HEK293T (cell line): Measurements from ENCODE around the gene TCF7.

Experiments used
- ARNT ChIP-seq: fragments of 450-650 bp; IDR thresholded peaks from 2 replicates; pipeline ENCODE4 v1.6.1; 2017; ENCODE audit warnings: mild to moderate bottlenecking
- BHLHE40 ChIP-seq: fragments of 450-650 bp; IDR thresholded peaks from 2 replicates; pipeline ENCODE4 v1.6.1; 2016; ENCODE audit warnings: mild to moderate bottlenecking, moderate library complexity, borderline replicate concordance
- FOXK2 ChIP-seq: fragments of 450-650 bp; IDR thresholded peaks from 2 replicates; pipeline ENCODE4 v1.6.1; 2016; ENCODE audit warnings: mild to moderate bottlenecking
- FOXM1 ChIP-seq: fragments of 450-650 bp; IDR thresholded peaks from 2 replicates; pipeline ENCODE4 v1.6.1; 2017; ENCODE audit warnings: mild to moderate bottlenecking, borderline replicate concordance
- HDGF ChIP-seq: fragments of 450-650 bp; IDR thresholded peaks from 2 replicates; pipeline ENCODE4 v1.6.1; 2017; ENCODE audit warnings: antibody characterized with exemption, borderline replicate concordance
- L3MBTL2 ChIP-seq: fragments of 450-650 bp; conservative IDR thresholded peaks from 2 replicates; pipeline ENCODE4 v1.6.1; 2016; ENCODE audit warnings: mild to moderate bottlenecking
- NFRKB ChIP-seq: fragments of 450-650 bp; IDR thresholded peaks from 2 replicates; pipeline ENCODE4 v1.6.1; 2016; ENCODE audit warnings: mild to moderate bottlenecking, moderate library complexity
- SP1 ChIP-seq: fragments of 450-650 bp; IDR thresholded peaks from 2 replicates; pipeline ENCODE4 v1.6.1; 2017
- SUZ12 ChIP-seq: fragments of 450-650 bp; IDR thresholded peaks from 2 replicates; pipeline ENCODE4 v1.6.1; 2016; ENCODE audit warnings: mild to moderate bottlenecking
- TARDBP ChIP-seq: fragments of 450-650 bp; IDR thresholded peaks from 2 replicates; pipeline ENCODE4 v1.6.1; 2016
- ZNF384 ChIP-seq: fragments of 450-650 bp; IDR thresholded peaks from 2 replicates; pipeline ENCODE4 v1.6.1; 2016
- TF ChIP-seq, protein P1 (sequence below): fragments of 450-650 bp; IDR thresholded peaks from 2 replicates; pipeline ENCODE4 v1.6.1; 2016

DNA sequence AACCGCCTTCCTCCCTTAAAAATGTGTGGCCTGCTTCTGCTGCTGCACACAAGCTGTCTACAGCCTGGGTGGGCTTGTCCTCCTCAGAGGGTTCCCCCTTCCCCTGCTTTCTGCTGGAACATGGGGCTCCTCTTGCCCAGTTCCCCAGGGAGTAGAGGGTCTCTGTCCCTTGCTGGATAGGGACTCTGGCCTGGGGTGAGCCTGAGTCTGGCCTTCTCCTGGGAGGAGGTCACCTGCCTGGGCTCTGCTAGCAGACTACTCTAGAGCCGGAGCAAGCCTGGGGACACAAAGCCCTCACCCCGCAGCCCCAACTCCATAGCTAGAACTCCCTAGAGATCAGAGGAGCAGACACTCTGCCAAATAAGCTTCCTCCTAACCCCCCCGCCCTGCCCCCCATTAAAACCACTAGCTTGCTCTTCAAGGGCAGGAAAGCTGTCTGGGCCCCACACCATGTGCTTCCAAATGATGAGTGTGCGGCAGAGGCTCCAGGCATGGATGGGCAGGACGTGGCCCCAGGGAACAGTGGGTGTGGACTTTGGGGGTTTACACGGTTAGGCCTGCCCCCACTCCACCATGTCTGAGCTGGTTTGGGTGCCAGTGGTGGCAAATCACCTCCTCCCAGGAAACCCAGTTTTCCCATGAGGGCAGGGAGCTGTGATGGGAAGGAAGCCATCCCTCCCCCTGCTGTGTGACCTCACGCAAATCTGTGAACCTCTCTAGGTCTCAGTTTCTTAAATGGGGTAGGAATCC, 10.0 kb downstream of the TCF7 start:
- TF ChIP-seq SP1 (no peak), FOXM1 (no peak), BHLHE40 (no peak), TARDBP (no peak), SUZ12 (no peak), ZNF384 (no peak), NFRKB (no peak), FOXK2 (no peak), HDGF (no peak), L3MBTL2 (no peak), ARNT (no peak)
- TF ChIP-seq, protein P1, sequence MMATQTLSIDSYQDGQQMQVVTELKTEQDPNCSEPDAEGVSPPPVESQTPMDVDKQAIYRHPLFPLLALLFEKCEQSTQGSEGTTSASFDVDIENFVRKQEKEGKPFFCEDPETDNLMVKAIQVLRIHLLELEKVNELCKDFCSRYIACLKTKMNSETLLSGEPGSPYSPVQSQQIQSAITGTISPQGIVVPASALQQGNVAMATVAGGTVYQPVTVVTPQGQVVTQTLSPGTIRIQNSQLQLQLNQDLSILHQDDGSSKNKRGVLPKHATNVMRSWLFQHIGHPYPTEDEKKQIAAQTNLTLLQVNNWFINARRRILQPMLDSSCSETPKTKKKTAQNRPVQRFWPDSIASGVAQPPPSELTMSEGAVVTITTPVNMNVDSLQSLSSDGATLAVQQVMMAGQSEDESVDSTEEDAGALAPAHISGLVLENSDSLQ: no peak
